Adrenal gland (tissue), 12 donors: ENCODE data around the gene BATF. TPM values are rescaled to one million over a fixed set of nuclear protein-coding genes. Genes with fewer than 3 reads are reported as not detected.

Experiments
- DNase-seq, 7 donors: peaks; one replicate each; pipeline ENCODE4 v3.0.0-alpha.2; 2019 to 2020
- H3K27ac ChIP-seq, 5 donors: fragments of 200-600 bp; sonication (generic) in 4 of 5; 1 replicate in 3 of 5; 2 replicates in 2 of 5; pipeline versions ENCODE4 v1.5.1 to v1.8.0; 2016 to 2020; ENCODE audit warnings: mild to moderate bottlenecking in 1 of 5
- H3K27me3 ChIP-seq: fragments of 200-600 bp; 2 replicates; pipeline ENCODE4 v1.8.0; 2021
- H3K36me3 ChIP-seq, 2 donors: fragments of 200-600 bp; replicated peaks in 1 of 2; 1 replicate in 1 of 2; 2 replicates in 1 of 2; pipeline versions ENCODE4 v1.5.1 to v1.8.0; 2018 to 2022
- H3K4me1 ChIP-seq, 2 donors: fragments of 200-600 bp; replicated peaks in 1 of 2; 1 replicate in 1 of 2; 2 replicates in 1 of 2; pipeline versions ENCODE4 v1.5.1 to v1.8.0; 2018 to 2021
- H3K4me3 ChIP-seq, 4 donors: fragments of 200-600 bp; sonication (generic) in 3 of 4; one replicate each; pipeline ENCODE4 v1.5.1; 2016 to 2018
- H3K9me3 ChIP-seq, 3 donors: fragments of 200-600 bp; sonication (generic) in 1 of 3; replicated peaks in 1 of 3; 1 replicate in 2 of 3; 2 replicates in 1 of 3; pipeline versions ENCODE4 v1.5.1 to v1.8.0; 2016 to 2021
- POLR2A ChIP-seq, 2 donors: fragments of 450-650 bp; IDR thresholded peaks; one replicate each; pipeline ENCODE4 v1.6.1; 2017; ENCODE audit warnings: antibody characterized with exemption in 2 of 2, mild to moderate bottlenecking in 2 of 2, moderate library complexity in 1 of 2
- WGBS, 4 donors: extraction: QIAGEN DNeasy Blood & Tissue Kit in 2 of 4; methylation state at CpG; one replicate each; pipeline versions ENCODE4 v1.1.5 to v1.1.7; 2013 to 2017; 5-methylcytosine and 5-hydroxymethylcytosine counted together
- intact Hi-C, 2 donors: fragments of 100-400 bp; cut with DNase I; formaldehyde crosslinking; loops; one replicate each; pipeline versions ENCODE4 v1.14.1 to v1.15.0; 2022 to 2023
- polyA plus RNA-seq, 3 donors: library from polyadenylated mRNA; stranded (reverse); fragments of 200-250 nt in 2 of 3; fragments of 350-450 nt in 1 of 3; fragmentation: Illumina TruSeq in 1 of 3; extraction: RNeasy Lipid Tissue Mini Kit (QIAGEN cat#74804) in 1 of 3; gene quantifications; one replicate each; pipeline ENCODE4 v1.2.3, GENCODE V29; 2013 to 2014
- total RNA-seq, 9 donors: library from RNA; depleted of rRNA in 4 of 9; stranded (reverse); fragments of >200 nt in 4 of 9; fragments of 120-200 nt in 1 of 9; fragmentation: NEBNext Ultra II Directional in 1 of 9; extraction: Animal tissue kit (Norgen Biotek cat#: 25700) in 1 of 9; gene quantifications; one replicate each; pipeline versions ENCODE4 v1.1.0 to v1.2.4, GENCODE V29; 2013 to 2023
- TF ChIP-seq, protein P1 (sequence below), 6 experiments: fragments of 450-650 bp in 4 of 6; fragments of 200-600 bp in 2 of 6; sonication (generic) in 1 of 6; IDR thresholded peaks; 1 replicate in 5 of 6; 2 replicates in 1 of 6; pipeline versions ENCODE4 v1.5.1 to v1.8.0; 2016 to 2021; ENCODE audit warnings: antibody characterized with exemption in 6 of 6, mild to moderate bottlenecking in 2 of 6, moderate library complexity in 1 of 6
- donor health status: healthy with polysubstance abuse.
- donor health status: Bipolar disorder and iron deficiency.
- donor health status: DM: yes; HTN: yes; CAD: no.
- donor health status: DM: no; HTN: no; CAD: no.
- donor health status: DM: no; HTN: no; CAD: no.
- donor health status: DM: yes; HTN: yes; CAD: no.

Gene BATF
- total and polyA plus RNA-seq, 12 donors, result 0.64 to 11.4 (median 2.8) TPM

DNA sequence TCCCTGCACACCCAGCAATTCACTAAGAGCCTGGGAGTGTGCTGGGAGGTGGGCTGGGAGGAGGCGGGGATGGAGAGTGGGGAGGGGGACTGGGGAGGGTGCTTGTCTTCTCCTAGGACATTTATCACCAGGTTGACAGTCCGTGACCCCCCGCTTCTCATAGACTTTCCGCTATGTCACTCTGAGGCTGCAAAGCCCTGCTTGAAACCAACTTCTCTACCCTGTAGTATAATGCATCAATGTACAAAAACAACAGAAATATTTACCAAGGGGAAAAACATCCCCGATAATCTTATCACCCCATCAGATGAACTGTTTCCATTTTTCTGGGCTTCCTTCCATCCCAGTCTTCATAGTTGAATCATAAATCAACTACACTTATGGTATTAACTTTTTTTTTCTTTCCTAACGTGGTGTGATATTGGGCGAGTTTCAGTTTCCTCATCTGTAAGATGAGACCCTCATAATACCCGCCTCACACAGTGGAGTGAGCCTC is 28.6 kb upstream of the BATF start:
- whole genome bisulfite sequencing, 4 donors, result 62 to 66% (median 65%) methylated on average over 8 of the region's 8 CpGs
- H3K27ac ChIP-seq, result no peak overlapping the region
- no peaks in the 10 kb centered on the region for H3K9me3 ChIP-seq
- no peak for TF ChIP-seq POLR2A (IDR thresholded peaks at IDR 0.05)
- TF ChIP-seq, protein P1, sequence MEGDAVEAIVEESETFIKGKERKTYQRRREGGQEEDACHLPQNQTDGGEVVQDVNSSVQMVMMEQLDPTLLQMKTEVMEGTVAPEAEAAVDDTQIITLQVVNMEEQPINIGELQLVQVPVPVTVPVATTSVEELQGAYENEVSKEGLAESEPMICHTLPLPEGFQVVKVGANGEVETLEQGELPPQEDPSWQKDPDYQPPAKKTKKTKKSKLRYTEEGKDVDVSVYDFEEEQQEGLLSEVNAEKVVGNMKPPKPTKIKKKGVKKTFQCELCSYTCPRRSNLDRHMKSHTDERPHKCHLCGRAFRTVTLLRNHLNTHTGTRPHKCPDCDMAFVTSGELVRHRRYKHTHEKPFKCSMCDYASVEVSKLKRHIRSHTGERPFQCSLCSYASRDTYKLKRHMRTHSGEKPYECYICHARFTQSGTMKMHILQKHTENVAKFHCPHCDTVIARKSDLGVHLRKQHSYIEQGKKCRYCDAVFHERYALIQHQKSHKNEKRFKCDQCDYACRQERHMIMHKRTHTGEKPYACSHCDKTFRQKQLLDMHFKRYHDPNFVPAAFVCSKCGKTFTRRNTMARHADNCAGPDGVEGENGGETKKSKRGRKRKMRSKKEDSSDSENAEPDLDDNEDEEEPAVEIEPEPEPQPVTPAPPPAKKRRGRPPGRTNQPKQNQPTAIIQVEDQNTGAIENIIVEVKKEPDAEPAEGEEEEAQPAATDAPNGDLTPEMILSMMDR (IDR thresholded peaks at IDR 0.05), result no peak
- H3K36me3 ChIP-seq, result no peaks in the 10 kb centered on the region
- peak in 1 of 7 donors; percentile 27 for DNase-seq
- H3K4me3 ChIP-seq, result no peak overlapping the region
- intact Hi-C loops, result loop anchor here in 1 of 2 donors (10.0 kb wide), 1 partner anchor 359 kb away; no protein-coding TSS in a partner anchor
- peaks cover 0 to 6% of the 10 kb centered on the region in 2 donors for H3K4me1 ChIP-seq
- no peaks in the 10 kb centered on the region for H3K27me3 ChIP-seq

DNA sequence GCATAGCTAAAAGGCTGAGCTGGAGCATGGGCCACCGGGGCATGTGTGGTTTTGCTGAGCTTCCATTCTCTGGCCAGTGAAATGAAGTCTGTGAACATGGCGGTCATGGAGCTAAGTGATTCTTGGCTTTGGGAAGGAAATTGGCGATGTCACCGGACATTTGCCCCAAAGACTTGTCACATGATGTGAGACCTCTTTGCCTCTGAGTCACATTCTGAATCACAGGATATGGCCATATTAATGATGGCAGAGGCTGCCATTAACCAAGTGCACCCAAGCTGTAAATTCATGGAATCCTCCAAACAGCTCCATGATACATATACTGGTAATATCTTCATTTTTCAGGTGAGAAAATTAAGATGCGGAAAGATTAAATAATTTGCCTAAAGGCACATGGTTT is 27.4 kb upstream of the BATF start:
- 83 to 93% (median 91%) methylated on average over 5 of the region's 5 CpGs for WGBS, 4 donors
- no peak for TF ChIP-seq POLR2A (IDR thresholded peaks at IDR 0.05)
- TF ChIP-seq, protein P1 (IDR thresholded peaks at IDR 0.05), result no peak
- H3K27ac ChIP-seq, result no peak overlapping the region
- intact Hi-C loops, result loop anchor here in 1 of 2 donors (10.0 kb wide), 1 partner anchor 360 kb away; no protein-coding TSS in a partner anchor
- no peaks in the 10 kb centered on the region for H3K9me3 ChIP-seq
- H3K27me3 ChIP-seq, result no peaks in the 10 kb centered on the region
- no peak overlapping the region for H3K4me3 ChIP-seq
- H3K36me3 ChIP-seq, result no peaks in the 10 kb centered on the region
- peak in 1 of 7 donors; percentile 44 for DNase-seq
- H3K4me1 ChIP-seq, result peaks cover 0 to 6% of the 10 kb centered on the region in 2 donors

GRCh38 chr14:75495399-75495798 is 26.9 kb upstream of the BATF start:
- Histone ChIP-seq H3K27me3 (no peaks in the 10 kb centered on the region), H3K4me3 (no peak overlapping the region), H3K4me1 (peaks cover 0 to 6% of the 10 kb centered on the region in 2 donors), H3K27ac (no peak overlapping the region), H3K9me3 (no peaks in the 10 kb centered on the region), H3K36me3 (no peaks in the 10 kb centered on the region)
- DNase-seq, result no peak
- intact Hi-C loops, result loop anchor here in 1 of 2 donors (10.0 kb wide), 1 partner anchor 361 kb away; no protein-coding TSS in a partner anchor
- no peak for TF ChIP-seq POLR2A (IDR thresholded peaks at IDR 0.05)
- TF ChIP-seq, protein P1 (IDR thresholded peaks at IDR 0.05), result no peak
- 77 to 90% (median 86%) methylated on average over 3 of the region's 3 CpGs for WGBS, 4 donors

- intact Hi-C loops, result loop anchor here in 1 of 2 donors (10.0 kb wide), 1 partner anchor 361 kb away; no protein-coding TSS in a partner anchor
- WGBS, 4 donors, result 67 to 77% (median 69%) methylated on average over 5 of the region's 5 CpGs
- no peaks in the 10 kb centered on the region for H3K27me3 ChIP-seq
- TF ChIP-seq, protein P1 (IDR thresholded peaks at IDR 0.05), result no peak
- no peak for TF ChIP-seq POLR2A (IDR thresholded peaks at IDR 0.05)
- no peak overlapping the region for H3K27ac ChIP-seq
- no peaks in the 10 kb centered on the region for H3K36me3 ChIP-seq
- no peaks in the 10 kb centered on the region for H3K9me3 ChIP-seq
- H3K4me1 ChIP-seq, result peaks cover 0 to 6% of the 10 kb centered on the region in 2 donors
- H3K4me3 ChIP-seq, result no peak overlapping the region
- DNase-seq, result peak in 1 of 7 donors; percentile 29
Measured at GRCh38 chr14:75495882-75496281, 26.4 kb upstream of the BATF start.
